PC-9 (cell line): ENCODE results near the gene C17orf113.

Source experiments
- CTCF ChIP-seq: fragments of 200-600 bp; sonication (generic); conservative IDR thresholded peaks from 2 replicates; pipeline ENCODE4 v1.6.1; 2017; ENCODE audit warnings: mixed run types, antibody characterized with exemption, mild to moderate bottlenecking, moderate library complexity
- EZH2 ChIP-seq: fragments of 200-600 bp; sonication (generic); IDR thresholded peaks from 2 replicates; pipeline ENCODE4 v1.8.0; 2017; ENCODE audit warnings: antibody characterized with exemption, low read depth

GRCh38 chr17:42078396-42079043 lies 28.1 kb upstream of the C17orf113 start:
- TF ChIP-seq CTCF (no peak), EZH2 (no peak)
